ENCODE measurements around the gene KIF5A.
"Not testable (repeated sequence)": the region's sequence is repeated elsewhere in the genome, so short reads cannot be mapped to it uniquely, and the experiment has no call there.

Gene KIF5A

GRCh38 chr12:57549909-57550640 is at the start of gene KIF5A:
Gene KIF5A (plus strand): TSS chr12:57550044. CDS start chr12:57550272, 228 bp downstream.
- Histone ChIP-seq H3K4me3 (ENCODE audit: low read depth, low read length) (peak within 1 kb of the TSS; percentile 96), H3K27me3 (ENCODE audit: control insufficient read depth, insufficient read depth, low read length) (peaks cover 25% of the 10 kb centered on the region), H3K9ac (ENCODE audit: low read depth, low read length) (peak within 1 kb of the TSS; percentile 24), H3K9me3 (ENCODE audit: control insufficient read depth, insufficient read depth, low read length) (no peaks in the 10 kb centered on the region), H3K4me1 (ENCODE audit: control insufficient read depth, insufficient read depth, low read length) (peaks cover 29% of the 10 kb centered on the region), H3K36me3 (ENCODE audit: control insufficient read depth, insufficient read depth, low read length) (peaks cover 3% of the 10 kb centered on the region)

DNA sequence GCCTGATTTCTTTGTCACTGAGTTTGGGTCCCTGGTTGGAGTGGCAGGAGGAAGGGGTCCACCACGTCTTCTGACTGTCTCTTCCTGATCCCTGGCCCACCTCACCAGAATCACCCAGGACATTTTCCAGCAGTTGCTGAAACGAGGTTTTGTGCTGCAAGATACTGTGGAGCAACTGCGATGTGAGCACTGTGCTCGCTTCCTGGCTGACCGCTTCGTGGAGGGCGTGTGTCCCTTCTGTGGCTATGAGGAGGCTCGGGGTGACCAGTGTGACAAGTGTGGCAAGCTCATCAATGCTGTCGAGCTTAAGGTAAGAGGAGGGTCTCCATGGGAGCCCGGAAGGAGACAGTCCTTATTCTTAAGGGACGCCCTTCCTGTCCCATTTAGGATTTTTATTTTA is 49.6 kb upstream of the KIF5A start:
- Histone ChIP-seq H3K4me3 (ENCODE audit: low read depth, low read length) (no peak overlapping the region), H3K4me1 (ENCODE audit: control insufficient read depth, insufficient read depth, low read length) (no peaks in the 10 kb centered on the region), H3K36me3 (ENCODE audit: control insufficient read depth, insufficient read depth, low read length) (peaks cover 60% of the 10 kb centered on the region), H3K27me3 (ENCODE audit: control insufficient read depth, insufficient read depth, low read length) (no peaks in the 10 kb centered on the region), H3K9me3 (ENCODE audit: control insufficient read depth, insufficient read depth, low read length) (no peaks in the 10 kb centered on the region), H3K9ac (ENCODE audit: low read depth, low read length) (no peak overlapping the region)

DNA sequence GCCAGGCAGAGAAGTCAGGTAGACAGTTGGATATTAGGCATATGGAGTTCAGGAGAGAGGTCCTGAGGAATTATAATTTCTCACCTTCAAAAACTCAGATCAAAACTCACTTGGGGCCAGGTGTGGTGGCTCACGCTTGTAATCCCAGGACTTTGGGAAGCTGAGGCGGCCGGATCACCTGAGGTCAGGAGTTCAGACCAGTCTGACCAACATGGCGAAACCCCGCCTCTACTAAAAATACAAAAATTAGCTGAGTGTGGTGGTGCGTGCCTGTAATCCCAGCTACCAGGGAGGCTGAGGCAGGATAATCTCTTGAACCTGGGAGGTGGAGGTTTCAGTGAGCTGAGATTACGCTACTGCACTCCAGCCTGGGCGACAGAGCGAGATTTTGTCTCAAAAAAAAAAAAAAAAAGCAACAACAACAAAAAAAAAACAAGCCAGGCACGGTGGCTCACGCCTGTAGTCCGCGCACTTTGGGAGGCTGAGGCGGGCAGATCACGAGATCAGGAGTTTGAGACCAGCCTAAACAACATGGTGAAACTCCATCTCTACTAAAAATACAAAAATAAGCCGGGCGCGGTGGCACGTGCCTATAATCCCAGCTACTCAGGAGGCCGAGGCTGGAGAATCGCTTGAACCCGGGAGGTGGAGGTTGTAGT is 47.4 kb upstream of the KIF5A start:
- not testable (repeated sequence) for H3K9me3 ChIP-seq (ENCODE audit: control insufficient read depth, insufficient read depth, low read length); H3K4me1 ChIP-seq (ENCODE audit: control insufficient read depth, insufficient read depth, low read length); H3K27me3 ChIP-seq (ENCODE audit: control insufficient read depth, insufficient read depth, low read length); H3K9ac ChIP-seq (ENCODE audit: low read depth, low read length); H3K4me3 ChIP-seq (ENCODE audit: low read depth, low read length)
- H3K36me3 ChIP-seq (ENCODE audit: control insufficient read depth, insufficient read depth, low read length) = peaks cover 63% of the 10 kb centered on the region

GRCh38 chr12:57506541-57506940 is 43.3 kb upstream of the KIF5A start:
- H3K4me3 ChIP-seq (ENCODE audit: low read depth, low read length); H3K9me3 ChIP-seq (ENCODE audit: control insufficient read depth, insufficient read depth, low read length); H3K4me1 ChIP-seq (ENCODE audit: control insufficient read depth, insufficient read depth, low read length); H3K27me3 ChIP-seq (ENCODE audit: control insufficient read depth, insufficient read depth, low read length); H3K9ac ChIP-seq (ENCODE audit: low read depth, low read length): not testable (repeated sequence)
- H3K36me3 ChIP-seq (ENCODE audit: control insufficient read depth, insufficient read depth, low read length) = peaks cover 42% of the 10 kb centered on the region

DNA sequence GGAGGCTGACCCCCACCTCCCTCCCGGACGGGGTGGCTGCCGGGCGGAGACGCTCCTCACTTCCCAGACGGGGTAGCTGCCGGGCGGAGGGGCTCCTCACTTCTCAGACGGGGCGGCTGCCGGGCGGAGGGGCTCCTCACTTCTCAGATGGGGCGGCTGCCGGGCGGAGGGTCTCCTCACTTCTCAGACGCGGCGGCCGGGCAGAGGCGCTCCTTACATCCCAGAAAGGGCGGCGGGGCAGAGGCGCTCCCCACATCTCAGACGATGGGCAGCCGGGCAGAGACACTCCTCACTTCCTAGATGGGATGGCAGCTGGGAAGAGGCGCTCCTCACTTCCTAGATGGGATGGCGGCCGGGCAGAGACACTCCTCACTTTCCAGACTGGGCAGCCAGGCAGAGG is 42.0 kb upstream of the KIF5A start:
- not testable (repeated sequence) for H3K9ac ChIP-seq (ENCODE audit: low read depth, low read length); H3K9me3 ChIP-seq (ENCODE audit: control insufficient read depth, insufficient read depth, low read length); H3K27me3 ChIP-seq (ENCODE audit: control insufficient read depth, insufficient read depth, low read length); H3K4me3 ChIP-seq (ENCODE audit: low read depth, low read length); H3K4me1 ChIP-seq (ENCODE audit: control insufficient read depth, insufficient read depth, low read length)
- H3K36me3 ChIP-seq (ENCODE audit: control insufficient read depth, insufficient read depth, low read length) = peaks cover 53% of the 10 kb centered on the region

DNA sequence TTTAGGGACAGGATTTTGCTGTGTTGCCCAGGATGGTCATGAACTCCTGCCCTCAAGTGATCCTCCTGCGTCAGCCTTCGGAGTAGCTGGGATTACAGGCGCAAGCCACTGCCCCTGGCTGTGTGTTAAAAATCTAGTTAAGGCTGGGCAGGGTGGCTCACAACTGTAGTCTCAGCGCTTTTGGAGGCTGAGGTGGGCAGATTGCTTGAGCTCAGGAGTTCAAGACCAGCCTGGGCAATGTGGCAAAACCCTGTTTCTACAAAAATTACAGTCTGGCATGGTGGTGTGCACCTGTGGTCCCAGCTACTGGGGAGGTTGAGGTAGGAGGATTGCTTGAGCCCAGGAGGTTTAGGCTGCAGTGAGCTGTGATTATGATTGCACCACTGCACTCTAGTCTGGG is 38.7 kb upstream of the KIF5A start:
- Histone ChIP-seq H3K4me3 (ENCODE audit: low read depth, low read length) (no peak overlapping the region), H3K36me3 (ENCODE audit: control insufficient read depth, insufficient read depth, low read length) (peaks cover 61% of the 10 kb centered on the region), H3K4me1 (ENCODE audit: control insufficient read depth, insufficient read depth, low read length) (no peaks in the 10 kb centered on the region), H3K9ac (ENCODE audit: low read depth, low read length) (no peak overlapping the region), H3K27me3 (ENCODE audit: control insufficient read depth, insufficient read depth, low read length) (no peaks in the 10 kb centered on the region), H3K9me3 (ENCODE audit: control insufficient read depth, insufficient read depth, low read length) (no peaks in the 10 kb centered on the region)

- Histone ChIP-seq H3K4me1 (ENCODE audit: control insufficient read depth, insufficient read depth, low read length) (no peaks in the 10 kb centered on the region), H3K4me3 (ENCODE audit: low read depth, low read length) (no peak overlapping the region), H3K9me3 (ENCODE audit: control insufficient read depth, insufficient read depth, low read length) (no peaks in the 10 kb centered on the region), H3K36me3 (ENCODE audit: control insufficient read depth, insufficient read depth, low read length) (peaks cover 63% of the 10 kb centered on the region), H3K27me3 (ENCODE audit: control insufficient read depth, insufficient read depth, low read length) (no peaks in the 10 kb centered on the region), H3K9ac (ENCODE audit: low read depth, low read length) (no peak overlapping the region)
Observed at GRCh38 chr12:57511588-57512325, 38.1 kb upstream of the KIF5A start.

- H3K36me3 ChIP-seq (ENCODE audit: control insufficient read depth, insufficient read depth, low read length) = peaks cover 70% of the 10 kb centered on the region
Observed at GRCh38 chr12:57512665-57513064, 37.2 kb upstream of the KIF5A start.

GRCh38 chr12:57513266-57513665 is 36.6 kb upstream of the KIF5A start:
- H3K4me1 ChIP-seq (ENCODE audit: control insufficient read depth, insufficient read depth, low read length) = peaks cover 2% of the 10 kb centered on the region
- no peaks in the 10 kb centered on the region for H3K9me3 ChIP-seq (ENCODE audit: control insufficient read depth, insufficient read depth, low read length)
- H3K36me3 ChIP-seq (ENCODE audit: control insufficient read depth, insufficient read depth, low read length) = peaks cover 75% of the 10 kb centered on the region
- no peak overlapping the region for H3K4me3 ChIP-seq (ENCODE audit: low read depth, low read length)
- no peak overlapping the region for H3K9ac ChIP-seq (ENCODE audit: low read depth, low read length)
- H3K27me3 ChIP-seq (ENCODE audit: control insufficient read depth, insufficient read depth, low read length) = no peaks in the 10 kb centered on the region

More at GRCh38 chr12:57512665-57513064, 37.2 kb upstream of the KIF5A start:
- Histone ChIP-seq H3K4me1 (ENCODE audit: control insufficient read depth, insufficient read depth, low read length) (no peaks in the 10 kb centered on the region), H3K27me3 (ENCODE audit: control insufficient read depth, insufficient read depth, low read length) (no peaks in the 10 kb centered on the region), H3K9me3 (ENCODE audit: control insufficient read depth, insufficient read depth, low read length) (no peaks in the 10 kb centered on the region), H3K9ac (ENCODE audit: low read depth, low read length) (no peak overlapping the region), H3K4me3 (ENCODE audit: low read depth, low read length) (no peak overlapping the region)

- H3K9ac ChIP-seq (ENCODE audit: low read depth, low read length); H3K9me3 ChIP-seq (ENCODE audit: control insufficient read depth, insufficient read depth, low read length); H3K4me3 ChIP-seq (ENCODE audit: low read depth, low read length); H3K4me1 ChIP-seq (ENCODE audit: control insufficient read depth, insufficient read depth, low read length); H3K27me3 ChIP-seq (ENCODE audit: control insufficient read depth, insufficient read depth, low read length): not testable (repeated sequence)
- peaks cover 76% of the 10 kb centered on the region for H3K36me3 ChIP-seq (ENCODE audit: control insufficient read depth, insufficient read depth, low read length)
Observed at GRCh38 chr12:57513677-57514076, 36.2 kb upstream of the KIF5A start.

GRCh38 chr12:57514246-57514645 is 35.6 kb upstream of the KIF5A start:
- H3K4me1 ChIP-seq (ENCODE audit: control insufficient read depth, insufficient read depth, low read length); H3K9me3 ChIP-seq (ENCODE audit: control insufficient read depth, insufficient read depth, low read length); H3K4me3 ChIP-seq (ENCODE audit: low read depth, low read length); H3K9ac ChIP-seq (ENCODE audit: low read depth, low read length); H3K27me3 ChIP-seq (ENCODE audit: control insufficient read depth, insufficient read depth, low read length): not testable (repeated sequence)
- H3K36me3 ChIP-seq (ENCODE audit: control insufficient read depth, insufficient read depth, low read length) = peaks cover 76% of the 10 kb centered on the region
